Stimulated activated CD4-positive, alpha-beta T cell treated with anti-CD3 and anti-CD28 coated beads, TNF-alpha, amount 100 ng/mL, for 4 hours (primary cell): ENCODE data around the gene APC.

Experiments
- DNase-seq, 3 experiments: peaks; one replicate each; pipeline ENCODE4 v3.0.0-alpha.2; 2020; ENCODE audit warnings: low read depth in 3 of 3

APC gene

DNA sequence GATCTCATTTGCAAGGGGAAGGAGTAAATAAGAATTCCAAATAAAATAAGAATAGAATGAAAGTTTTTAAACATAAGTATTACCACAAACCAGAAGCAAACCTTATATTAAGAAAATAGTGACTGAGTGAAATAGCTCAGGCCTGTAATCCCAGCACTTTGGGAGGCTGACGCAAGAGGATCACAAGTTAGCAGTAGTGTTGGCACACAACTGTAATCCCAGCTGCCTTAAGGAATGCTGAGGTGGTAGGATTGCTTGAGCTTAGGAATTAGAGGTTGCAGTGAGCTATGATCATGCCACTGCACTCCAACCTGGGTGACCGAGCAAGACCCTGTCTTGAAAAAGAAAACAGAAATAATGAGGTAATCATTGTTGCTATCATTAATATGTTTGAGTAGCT, 47.0 kb downstream of the APC start:
- no peak for DNase-seq

DNA sequence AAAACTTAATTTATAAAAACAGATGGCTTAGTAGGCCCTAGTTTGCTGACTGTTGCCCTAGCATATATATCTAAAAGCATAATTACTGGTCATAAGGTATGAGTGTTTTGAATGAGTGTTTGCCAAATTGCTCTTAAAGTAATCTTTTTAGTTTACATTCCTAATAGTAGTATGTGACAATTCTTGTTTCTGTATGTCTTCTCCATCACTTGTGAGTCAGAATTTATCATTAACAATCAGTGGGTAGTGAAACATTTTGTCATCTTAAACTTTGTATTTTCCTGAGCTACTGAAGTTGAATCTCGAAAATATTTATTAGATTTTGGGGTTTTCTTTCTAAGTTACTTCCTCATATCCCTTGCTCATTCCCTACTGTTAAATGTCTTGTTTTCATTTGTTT, 49.6 kb downstream of the APC start:
- DNase-seq, result no peak

GRCh38 chr5:112787896-112788295, 50.2 kb downstream of the APC start:
- DNase-seq, result no peak

- DNase-seq, result no peak
Observed at GRCh38 chr5:112793201-112793600, 55.5 kb downstream of the APC start.

DNA sequence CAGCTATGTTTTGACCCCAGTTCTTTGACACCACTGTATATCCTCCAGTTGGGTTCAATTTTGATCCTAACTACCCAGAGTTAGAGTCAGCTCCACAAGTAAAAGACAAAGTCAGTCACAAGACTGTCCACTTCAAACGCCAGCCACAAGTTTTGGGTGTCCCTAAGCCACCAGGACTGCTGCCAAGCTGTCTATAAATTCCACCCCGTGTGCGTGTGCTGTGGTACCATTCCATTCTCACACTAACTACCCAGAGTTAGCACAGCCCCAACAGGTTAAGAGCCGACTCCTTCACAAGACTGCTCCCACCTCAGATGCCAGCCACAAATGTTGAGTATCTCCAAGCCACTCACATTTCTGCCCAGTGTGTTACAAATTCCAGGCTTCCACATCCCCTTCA, 56.7 kb downstream of the APC start:
- no peak for DNase-seq

GRCh38 chr5:112795342-112795741, 57.7 kb downstream of the APC start:
- DNase-seq, result no peak

DNA sequence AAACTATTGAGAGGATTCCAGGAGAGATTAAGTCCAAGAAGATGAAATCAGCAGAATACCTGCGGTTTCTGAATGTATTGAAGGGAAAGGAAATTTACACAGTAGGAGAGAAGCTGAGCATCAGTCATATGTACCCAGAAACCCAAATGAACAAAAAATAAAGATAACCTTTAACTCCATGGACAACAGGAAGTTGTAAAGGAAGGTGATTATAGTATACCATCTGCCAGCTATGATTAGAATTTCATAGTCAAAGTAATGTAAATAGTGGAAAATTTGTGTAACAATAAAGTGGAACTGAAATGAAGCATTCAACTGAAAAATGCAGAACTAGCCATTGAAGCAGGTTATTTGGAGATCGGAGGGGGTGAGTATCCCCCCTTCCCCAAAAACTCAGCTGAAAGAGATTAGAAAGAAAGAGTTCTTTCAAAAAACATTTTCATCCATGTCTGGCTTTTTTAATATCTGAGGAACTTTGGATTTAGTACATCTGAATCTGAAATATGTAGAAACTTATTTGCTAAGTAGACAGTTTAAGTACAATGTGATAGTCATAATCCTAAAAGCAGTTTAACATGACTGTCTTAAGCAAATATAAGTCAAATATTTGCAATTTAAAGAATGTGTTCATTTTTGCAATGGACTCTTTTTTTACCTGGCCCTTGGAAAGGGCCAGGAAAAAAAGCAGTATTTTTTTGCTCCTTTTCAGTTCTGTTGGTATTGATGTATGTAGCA, 58.4 kb downstream of the APC start:
- DNase-seq, result no peak

DNA sequence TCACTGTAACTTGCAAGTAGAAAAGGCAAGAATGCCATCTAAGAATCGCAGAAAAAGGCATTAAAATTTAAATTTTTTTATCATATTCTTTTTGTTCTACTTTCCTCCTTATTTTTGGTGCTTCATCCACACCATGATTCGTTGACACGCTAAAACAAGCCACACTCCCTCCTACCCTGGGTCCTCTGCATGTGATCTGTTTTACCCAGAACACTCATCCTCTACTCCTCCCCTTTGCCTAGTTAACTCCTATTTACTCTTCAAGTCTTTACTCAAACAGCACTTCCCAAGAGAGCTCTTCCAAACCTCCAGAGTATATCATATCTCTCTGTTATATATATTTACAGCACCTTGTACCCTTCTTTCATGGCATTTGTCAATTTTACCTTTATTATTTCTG, 62.0 kb downstream of the APC start:
- no peak for DNase-seq

GRCh38 chr5:112800891-112801290, 63.2 kb downstream of the APC start:
- DNase-seq, result no peak

- DNase-seq, result no peak
Observed at GRCh38 chr5:112811023-112811422, 73.3 kb downstream of the APC start.

- DNase-seq, result no peak
Observed at GRCh38 chr5:112812549-112812948, 74.9 kb downstream of the APC start.

- DNase-seq, result no peak
Observed at GRCh38 chr5:112820246-112820645, 82.6 kb downstream of the APC start.

DNA sequence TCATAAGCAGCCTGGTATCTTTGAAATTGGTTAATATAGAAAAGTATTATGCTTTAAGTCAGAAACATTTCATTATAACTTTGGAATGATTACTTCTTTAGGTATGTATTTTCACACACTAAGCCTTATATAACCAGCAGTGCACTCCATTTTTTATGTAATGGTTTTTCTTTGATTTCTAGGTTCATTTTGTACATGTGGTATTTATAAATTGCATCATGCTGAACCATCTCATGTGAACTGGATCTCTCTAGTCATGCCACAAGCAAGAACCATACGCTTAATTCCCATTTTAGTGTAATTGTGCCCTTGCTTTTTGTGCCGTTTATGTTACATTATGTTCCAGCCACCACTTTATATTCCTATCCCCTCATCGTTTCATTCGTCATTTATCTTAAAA, 84.8 kb downstream of the APC start:
- DNase-seq, result no peak

- no peak for DNase-seq
Observed at GRCh38 chr5:112823181-112823580, 85.5 kb downstream of the APC start.

DNA sequence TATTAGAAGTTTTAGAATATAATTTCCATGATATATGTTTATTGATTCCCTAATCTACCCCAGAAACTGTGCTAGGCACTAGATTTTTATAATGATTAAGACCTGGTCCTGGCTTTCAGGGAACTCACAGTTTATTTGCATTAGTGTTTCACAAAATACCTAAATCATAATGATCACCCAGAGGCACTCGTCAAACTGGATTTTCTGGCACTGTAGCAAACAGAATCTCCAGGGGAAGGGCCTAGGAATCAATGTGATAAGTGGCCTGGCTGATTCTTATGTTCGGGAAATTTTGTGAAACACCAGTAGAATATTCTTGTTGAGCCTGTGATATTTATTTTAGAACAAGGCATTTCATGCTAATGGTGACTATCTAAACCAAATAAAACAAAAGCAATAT, 86.0 kb downstream of the APC start:
- no peak for DNase-seq

DNA sequence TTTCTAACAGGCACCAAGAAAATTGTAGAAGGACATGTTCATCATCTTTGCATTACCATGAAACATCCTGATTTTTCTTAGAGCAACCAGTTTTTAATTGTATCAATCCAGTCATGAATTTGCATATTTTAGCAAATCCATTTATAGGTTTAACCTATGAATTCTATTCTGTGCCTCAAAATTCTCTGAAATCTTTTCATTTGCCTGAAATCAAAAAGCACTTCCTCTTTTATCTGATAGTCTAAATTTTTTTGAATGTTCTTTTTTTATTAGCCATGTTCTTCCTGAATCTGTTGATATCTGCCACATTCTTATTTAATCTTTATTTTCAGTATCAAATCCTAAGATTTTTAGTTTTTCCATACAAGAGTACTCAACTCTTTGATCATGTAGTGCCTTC, 86.5 kb downstream of the APC start:
- no peak for DNase-seq

DNA sequence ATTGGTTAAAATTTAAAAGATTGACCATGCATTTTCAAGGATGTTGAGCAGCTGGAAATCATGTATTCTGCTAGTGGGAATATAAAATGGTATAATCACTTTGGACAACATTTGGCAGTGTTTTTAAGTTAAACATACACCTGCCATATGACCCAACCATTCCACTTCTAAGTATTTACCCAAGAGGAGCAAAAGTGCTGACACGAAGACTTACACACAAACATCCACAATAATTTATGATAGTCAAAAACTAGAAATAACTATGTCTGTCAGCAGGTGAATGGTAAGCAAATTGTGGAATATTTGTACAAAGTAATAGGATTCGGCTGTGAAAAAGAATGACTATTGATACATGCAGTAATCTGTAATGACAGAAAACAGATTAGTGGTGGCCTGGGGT, 92.7 kb downstream of the APC start:
- no peak for DNase-seq

DNA sequence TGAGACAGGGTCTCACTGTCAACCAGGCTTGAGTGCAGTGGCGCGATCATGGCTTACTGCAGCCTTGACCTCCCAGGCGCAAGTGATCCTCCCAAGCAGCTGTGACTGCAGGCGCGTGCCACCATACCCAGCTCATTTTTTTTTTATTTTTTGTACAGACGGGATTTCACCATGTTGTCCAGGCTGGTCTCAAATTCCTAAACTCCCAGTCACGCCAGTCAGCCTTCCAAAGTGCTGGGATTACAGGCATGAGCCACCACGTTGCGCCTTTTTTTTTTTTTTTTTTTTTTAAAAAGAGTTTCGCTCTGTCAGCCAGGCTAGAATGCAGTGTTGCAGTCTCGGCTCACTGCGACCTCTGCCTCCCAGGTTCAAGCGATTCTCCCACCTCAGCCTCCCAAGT, 96.3 kb downstream of the APC start:
- no peak for DNase-seq

DNA sequence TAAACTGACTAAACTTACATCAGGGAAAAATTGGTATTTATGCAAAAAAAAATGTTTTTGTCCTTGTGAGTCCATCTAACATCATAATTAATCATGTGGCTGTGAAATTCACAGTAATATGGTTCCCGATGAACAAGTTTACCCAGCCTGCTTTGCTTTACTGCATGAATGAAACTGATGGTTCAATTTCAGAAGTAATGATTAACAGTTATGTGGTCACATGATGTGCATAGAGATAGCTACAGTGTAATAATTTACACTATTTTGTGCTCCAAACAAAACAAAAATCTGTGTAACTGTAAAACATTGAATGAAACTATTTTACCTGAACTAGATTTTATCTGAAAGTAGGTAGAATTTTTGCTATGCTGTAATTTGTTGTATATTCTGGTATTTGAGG, 106.8 kb downstream of the APC start:
- DNase-seq, result no peak

DNA sequence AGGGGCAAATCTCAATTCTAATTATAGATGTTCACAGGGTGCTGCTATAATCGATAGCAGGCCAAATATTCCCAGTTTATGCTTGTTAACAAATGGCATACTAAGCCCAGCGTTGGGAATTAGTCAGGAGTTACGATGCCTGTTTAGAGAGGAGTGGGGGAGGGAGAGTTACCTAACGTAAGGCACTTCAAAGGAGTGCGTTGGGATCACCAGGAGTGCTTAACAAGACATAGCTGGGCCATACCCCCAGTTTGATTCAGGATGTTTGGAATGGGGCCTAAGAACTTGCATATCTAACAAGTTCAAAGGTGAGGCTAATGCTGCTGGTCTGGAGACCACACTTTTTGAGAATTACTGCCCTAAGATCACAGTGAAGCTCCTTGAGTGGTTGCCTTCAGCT, 108.9 kb downstream of the APC start:
- no peak for DNase-seq

- DNase-seq, result no peak
Observed at GRCh38 chr5:112847306-112847705, 109.6 kb downstream of the APC start.

DNA sequence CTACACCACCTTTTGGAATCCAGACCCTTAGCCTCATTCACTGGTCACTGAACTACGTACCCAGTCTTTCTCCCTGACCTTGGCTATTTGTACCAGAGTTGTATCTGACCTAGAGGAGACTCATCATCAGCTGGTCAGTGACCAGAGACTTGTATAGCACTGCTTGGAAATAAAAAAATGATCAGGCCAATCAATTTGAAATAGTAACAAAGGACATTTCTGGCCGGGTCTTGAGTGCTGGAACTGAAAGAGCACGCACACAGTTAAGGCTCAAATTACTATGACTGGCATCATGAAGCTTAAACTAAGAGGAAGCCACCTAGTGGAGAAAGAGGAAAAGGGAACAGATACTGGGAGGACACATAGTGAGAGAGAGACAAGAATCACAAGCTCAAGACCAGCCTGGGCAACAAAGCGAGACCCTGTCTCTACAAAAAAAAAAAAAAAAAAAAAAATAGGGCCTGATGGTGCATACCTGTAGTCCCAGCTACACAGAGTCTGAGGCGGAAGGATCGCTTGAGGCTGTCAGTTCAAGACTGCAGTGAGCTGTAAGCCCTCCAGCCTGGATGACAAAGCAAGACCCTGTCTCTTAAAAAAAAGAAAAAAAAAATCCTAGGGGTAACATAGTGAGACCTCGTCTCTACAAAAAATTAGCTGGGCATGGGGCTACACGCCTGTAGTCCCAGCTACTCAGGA, 110.6 kb downstream of the APC start:
- DNase-seq, result no peak

DNA sequence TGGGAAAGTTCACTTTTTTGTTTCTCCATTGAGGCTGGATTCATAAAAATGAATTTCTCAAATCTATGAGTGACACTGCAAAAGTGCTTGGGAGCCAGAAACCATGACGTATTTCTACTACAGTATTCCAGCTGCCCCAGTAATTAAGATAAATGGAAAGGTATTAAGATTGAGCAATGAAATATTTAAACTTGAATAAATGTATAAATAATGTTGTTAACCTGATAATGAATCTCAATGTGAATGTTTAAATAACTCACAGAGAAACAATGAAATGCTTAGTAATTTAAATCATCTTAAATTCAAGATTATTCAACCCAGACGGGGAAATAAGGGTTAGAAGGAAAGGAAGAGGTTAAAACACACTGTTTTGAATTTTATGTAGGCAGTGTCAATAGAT, 112.2 kb downstream of the APC start:
- no peak for DNase-seq

GRCh38 chr5:112854651-112855050, 117.0 kb downstream of the APC start:
- no peak for DNase-seq
